HCT116 (cell line): ENCODE results near the gene PTGIR. TPM values are rescaled to one million over a fixed set of nuclear protein-coding genes. Genes with fewer than 3 reads are reported as not detected.
A peak's percentile ranks its signal among the peaks of the same experiment; 100 is the strongest.

Experiments used
- ATAC-seq: fragments of 200-7000 bp; cut with Tn5 transposase; 2 replicates; pipeline ENCODE4 v1.9.1; 2020; ENCODE audit warnings: mild to moderate bottlenecking, moderate library complexity
- BruUV-seq: library from RNA; stranded (reverse); fragments of 400-500 nt; replicated peaks from 2 replicates; lab custom pipeline; 2021; lab: Mats Ljungman, UMichigan
- CTCF ChIA-PET: fragments of 300-600 bp; sonication (Branson Sonifier 250); formaldehyde crosslinking; loops from one replicate; lab custom pipeline; 2021; ENCODE audit warnings: antibody characterized with exemption; lab: Charles Lee
- POLR2A ChIA-PET: fragments of 300-600, 350-600 bp; sonication (Branson Sonifier 250); formaldehyde crosslinking; loops from one replicate; lab custom pipeline; 2021; ENCODE audit warnings: antibody characterized with exemption; lab: Charles Lee
- RAD21 ChIA-PET, 2 experiments: fragments of 300-600 bp; sonication (Branson Sonifier 250); formaldehyde crosslinking; loops; one replicate each; lab custom pipeline; 2023; ENCODE audit warnings: low total read pairs in 2 of 2; ENCODE audit not compliant: uncharacterized antibody in 2 of 2, unreplicated experiment in 2 of 2, low non-redundant PET in 1 of 2; lab: Charles Lee
- DNase-seq: peaks from one replicate; pipeline ENCODE4 v3.0.0-alpha.2; 2010; ENCODE audit warnings: low read depth, low spot score
- H2AFZ ChIP-seq: fragments of 200-600 bp; shearing (Covaris generic), sonication (generic); 2 replicates; pipeline ENCODE4 v1.6.1; 2017; ENCODE audit warnings: low read depth, mixed run types, mixed read lengths, antibody characterized with exemption, low read length; ENCODE audit not compliant: poor library complexity, severe bottlenecking
- H3K27ac ChIP-seq: 2 replicates; pipeline ENCODE4 v1.5.1; 2012; ENCODE audit warnings: low read depth, low read length
- H3K27me3 ChIP-seq: fragments of 200-600 bp; sonication (generic); 2 replicates; pipeline ENCODE4 v1.6.1; 2016; ENCODE audit warnings: mixed run types, low read length, mixed read lengths; ENCODE audit not compliant: insufficient read depth
- H3K36me3 ChIP-seq, 2 experiments: fragments of 200-500 bp in 1 of 2; fragments of 200-600 bp in 1 of 2; sonication (Bioruptor generic) in 1 of 2; sonication (generic) in 1 of 2; 2 replicates each; pipeline versions ENCODE4 v1.5.1 to v1.6.1; 2014 to 2016; ENCODE audit warnings: low read length in 2 of 2, inconsistent platforms in 1 of 2, mixed read lengths in 1 of 2, mixed run types in 1 of 2; ENCODE audit not compliant: insufficient read depth in 2 of 2, control insufficient read depth in 1 of 2
- H3K4me1 ChIP-seq, 2 experiments: fragments of 200-600 bp in 1 of 2; sonication (generic) in 1 of 2; 2 replicates each; pipeline versions ENCODE4 v1.5.1 to v1.6.1; 2012 to 2017; ENCODE audit warnings: low read length in 2 of 2, inconsistent platforms in 1 of 2, mild to moderate bottlenecking in 1 of 2, mixed read lengths in 1 of 2, mixed run types in 1 of 2, moderate library complexity in 1 of 2; ENCODE audit not compliant: insufficient read depth in 2 of 2, control insufficient read depth in 1 of 2
- H3K4me2 ChIP-seq: fragments of 200-600 bp; sonication (generic); 2 replicates; pipeline ENCODE4 v1.6.1; 2017; ENCODE audit warnings: mixed run types, low read length, mixed read lengths
- H3K4me3 ChIP-seq, 2 experiments: fragments of 200-600 bp in 1 of 2; sonication (generic) in 1 of 2; replicated peaks in 1 of 2; 2 replicates each; pipeline ENCODE4 v1.5.1; 2011 to 2016; ENCODE audit warnings: low read length in 2 of 2, control low read depth in 1 of 2, low read depth in 1 of 2, mild to moderate bottlenecking in 1 of 2, mixed read lengths in 1 of 2, mixed run types in 1 of 2
- H3K79me2 ChIP-seq: fragments of 200-600 bp; sonication (generic); 2 replicates; pipeline ENCODE4 v1.6.1; 2017; ENCODE audit warnings: mild to moderate bottlenecking, mixed run types, low read length, moderate library complexity, mixed read lengths; ENCODE audit not compliant: insufficient read depth
- H3K9ac ChIP-seq: fragments of 200-600 bp; sonication (generic); 2 replicates; pipeline ENCODE4 v1.6.1; 2016; ENCODE audit warnings: low read length, mixed read lengths
- H3K9me2 ChIP-seq: fragments of 200-600 bp; sonication (generic), shearing (Covaris generic); 2 replicates; pipeline ENCODE4 v1.6.1; 2017; ENCODE audit warnings: mixed run types, mild to moderate bottlenecking, moderate library complexity; ENCODE audit not compliant: insufficient read depth
- H3K9me3 ChIP-seq, 2 experiments: fragments of 200-500 bp in 1 of 2; fragments of 200-600 bp in 1 of 2; sonication (Bioruptor generic) in 1 of 2; sonication (generic) in 1 of 2; 2 replicates each; pipeline ENCODE4 v1.6.1; 2014 to 2017; ENCODE audit warnings: low read length in 2 of 2, mixed read lengths in 2 of 2, inconsistent platforms in 1 of 2, low read depth in 1 of 2, mild to moderate bottlenecking in 1 of 2, mixed run types in 1 of 2, moderate library complexity in 1 of 2; ENCODE audit not compliant: control insufficient read depth in 1 of 2, insufficient read depth in 1 of 2
- H4K20me1 ChIP-seq: fragments of 200-600 bp; sonication (generic), shearing (Covaris generic); 2 replicates; pipeline ENCODE4 v1.6.1; 2017; ENCODE audit warnings: mixed run types, mild to moderate bottlenecking, moderate library complexity; ENCODE audit not compliant: insufficient read depth
- EGR1 ChIP-seq: IDR thresholded peaks from 2 replicates; pipeline ENCODE4 v1.6.1; 2012; ENCODE audit warnings: low read depth
- ELF1 ChIP-seq: IDR thresholded peaks from 2 replicates; pipeline ENCODE4 v1.6.1; 2012; ENCODE audit warnings: low read depth, borderline replicate concordance
- EZH2 ChIP-seq: fragments of 200-600 bp; sonication (generic); IDR thresholded peaks from 2 replicates; pipeline ENCODE4 v1.6.1; 2017; ENCODE audit warnings: antibody characterized with exemption, mixed run types
- MAX ChIP-seq: IDR thresholded peaks from 2 replicates; pipeline ENCODE4 v1.6.1; 2012
- POLR2A ChIP-seq: IDR thresholded peaks from 2 replicates; pipeline ENCODE4 v1.7.0; 2011; ENCODE audit warnings: borderline replicate concordance; ENCODE audit not compliant: insufficient read depth, insufficient read length; ENCODE audit errors: extremely low read depth
- RAD21 ChIP-seq: IDR thresholded peaks from 2 replicates; pipeline ENCODE4 v1.6.1; 2012; ENCODE audit warnings: low read depth, mild to moderate bottlenecking
- REST ChIP-seq: IDR thresholded peaks from 2 replicates; pipeline ENCODE4 v1.6.1; 2012; ENCODE audit warnings: low read depth
- SP1 ChIP-seq: IDR thresholded peaks from 2 replicates; pipeline ENCODE4 v1.6.1; 2012; ENCODE audit warnings: low read depth
- SRF ChIP-seq: IDR thresholded peaks from 2 replicates; pipeline ENCODE4 v1.6.1; 2012; ENCODE audit warnings: low read depth
- YY1 ChIP-seq: IDR thresholded peaks from 2 replicates; pipeline ENCODE4 v1.6.1; 2011; ENCODE audit warnings: low read length, low read depth, moderate library complexity, mild to moderate bottlenecking; ENCODE audit not compliant: insufficient replicate concordance; ENCODE audit errors: extremely low read depth
- ZFX ChIP-seq: fragments of 450-650 bp; IDR thresholded peaks from 2 replicates; pipeline ENCODE4 v1.6.1; 2017
- intact Hi-C: fragments of 100-400 bp; cut with micrococcal nuclease; formaldehyde crosslinking; loops from 2 replicates; pipeline ENCODE4 v1.10.0; 2022
- total RNA-seq: library from RNA; stranded (reverse); gene quantifications from one replicate; pipeline ENCODE4 v1.2.1, GENCODE V29; 2021; ENCODE audit not compliant: unreplicated experiment

PTGIR gene
- total RNA-seq, 1 experiment from 2014 or later: not detected

GRCh38 chr19:46640656-46641055 is 15.8 kb upstream of the PTGIR start:
- Histone ChIP-seq H3K27me3 (no peaks in the 10 kb centered on the region), H3K4me1 (peaks cover 8 to 18% of the 10 kb centered on the region in 2 experiments), H4K20me1 (no peaks in the 10 kb centered on the region)
- no peak for ATAC-seq
- no peak for TF ChIP-seq YY1
- no peak for TF ChIP-seq ELF1
- no peak for TF ChIP-seq POLR2A
- no peak for TF ChIP-seq RAD21
- no peak for TF ChIP-seq SP1
- TF ChIP-seq MAX: no peak
- no peak for TF ChIP-seq ZFX
- TF ChIP-seq EZH2: no peak
- no peak for TF ChIP-seq EGR1
- TF ChIP-seq, all 23 proteins: peak for 0
- ChIA-PET POLR2A (no interaction called here), CTCF (no interaction called here), RAD21 (no interaction called here)
- Histone ChIP-seq H2AFZ (no peak overlapping the region), H3K9me3 (no peaks in the 10 kb centered on the region), H3K4me3 (no peak overlapping the region), H3K36me3 (no peaks in the 10 kb centered on the region), H3K9me2 (no peaks in the 10 kb centered on the region), H3K4me2 (no peak overlapping the region), H3K79me2 (no peaks in the 10 kb centered on the region), H3K9ac (no peak overlapping the region), H3K27ac (no peak overlapping the region)
- DNase-seq: no peak
- intact Hi-C loops: no loop called here
- BruUV-seq: no TSS peak

GRCh38 chr19:46639358-46640182 is 14.7 kb upstream of the PTGIR start:
- DNase-seq (no peak), ATAC-seq (no peak)
- POLR2A ChIA-PET: no interaction called here
- peak overlapping the region; percentile 95 for H2AFZ ChIP-seq
- peak overlapping the region; percentile 93 for H3K4me2 ChIP-seq
- no peaks in the 10 kb centered on the region for H3K36me3 ChIP-seq
- no peaks in the 10 kb centered on the region for H4K20me1 ChIP-seq
- no peak overlapping the region for H3K9ac ChIP-seq
- TF ChIP-seq SP1: no peak
- TF ChIP-seq REST: no peak
- TF ChIP-seq ZFX: no peak
- TF ChIP-seq SRF: no peak
- TF ChIP-seq RAD21: no peak
- H3K79me2 ChIP-seq: no peaks in the 10 kb centered on the region
- peak overlapping the region; percentile 62; the same call in 1 of the 2 replicates for H3K27ac ChIP-seq
- CTCF ChIA-PET: interaction anchor here (1.0 kb wide), 1 partner anchor 25 kb away, joined by 3 read pairs; no protein-coding TSS in a partner anchor
- no peaks in the 10 kb centered on the region for H3K9me3 ChIP-seq
- intact Hi-C loops: no loop called here
- peaks cover 11 to 22% of the 10 kb centered on the region in 2 experiments for H3K4me1 ChIP-seq
- peak overlapping the region; percentile 37 to 64 for H3K4me3 ChIP-seq
- RAD21 ChIA-PET: no interaction called here
- H3K27me3 ChIP-seq: no peaks in the 10 kb centered on the region
- no TSS peak for BruUV-seq
- no peaks in the 10 kb centered on the region for H3K9me2 ChIP-seq
